Suprapubic skin (tissue), 4 donors: ENCODE results near the gene RBM17. TPM values are rescaled to one million over a fixed set of nuclear protein-coding genes. Genes with fewer than 3 reads are reported as not detected.

Source experiments
- DNase-seq, 2 donors: peaks; one replicate each; pipeline ENCODE4 v3.0.0-alpha.2; 2019; ENCODE audit warnings: low spot score in 2 of 2
- H3K27ac ChIP-seq: fragments of 200-600 bp; sonication (generic); one replicate; pipeline ENCODE4 v1.5.1; 2019
- H3K27me3 ChIP-seq: fragments of 200-600 bp; sonication (generic); one replicate; pipeline ENCODE4 v1.5.1; 2019
- H3K36me3 ChIP-seq: fragments of 200-600 bp; sonication (generic); one replicate; pipeline ENCODE4 v1.5.1; 2019
- H3K4me1 ChIP-seq: fragments of 200-600 bp; sonication (generic); one replicate; pipeline ENCODE4 v1.5.1; 2019
- H3K4me3 ChIP-seq: fragments of 200-600 bp; sonication (generic); one replicate; pipeline ENCODE4 v1.5.1; 2019; ENCODE audit warnings: mild to moderate bottlenecking
- H3K9me3 ChIP-seq: fragments of 200-600 bp; sonication (generic); one replicate; pipeline ENCODE4 v1.5.1; 2019
- CTCF ChIP-seq, 2 donors: fragments of 200-600 bp in 1 of 2; fragments of 450-650 bp in 1 of 2; sonication (generic) in 1 of 2; IDR thresholded peaks; one replicate each; pipeline ENCODE4 v1.5.1; 2016 to 2019; ENCODE audit warnings: antibody characterized with exemption in 2 of 2, mild to moderate bottlenecking in 1 of 2, moderate library complexity in 1 of 2
- EP300 ChIP-seq: sonication (generic); formaldehyde crosslinking; IDR thresholded peaks from one replicate; pipeline ENCODE4 v1.6.1; 2017; ENCODE audit warnings: antibody characterized with exemption
- POLR2A ChIP-seq, 2 donors: fragments of 450-650 bp; IDR thresholded peaks; one replicate each; pipeline ENCODE4 v1.6.1; 2017; ENCODE audit warnings: antibody characterized with exemption in 2 of 2, mild to moderate bottlenecking in 2 of 2, moderate library complexity in 2 of 2
- POLR2AphosphoS5 ChIP-seq, 3 donors: sonication (generic); formaldehyde crosslinking; IDR thresholded peaks; one replicate each; pipeline ENCODE4 v1.6.1; 2017; ENCODE audit warnings: antibody characterized with exemption in 3 of 3
- WGBS: methylation state at CpG from one replicate; pipeline ENCODE4 v1.1.5; 2018; 5-methylcytosine and 5-hydroxymethylcytosine counted together
- total RNA-seq, 4 donors: library from RNA; depleted of rRNA; stranded (reverse); fragments of >200 nt; gene quantifications; one replicate each; pipeline ENCODE4 v1.1.0, GENCODE V29; 2016

The RBM17 gene
- total RNA-seq, 4 donors from 2014 or later: 31.9 to 85.6 (median 42.9) TPM

DNA sequence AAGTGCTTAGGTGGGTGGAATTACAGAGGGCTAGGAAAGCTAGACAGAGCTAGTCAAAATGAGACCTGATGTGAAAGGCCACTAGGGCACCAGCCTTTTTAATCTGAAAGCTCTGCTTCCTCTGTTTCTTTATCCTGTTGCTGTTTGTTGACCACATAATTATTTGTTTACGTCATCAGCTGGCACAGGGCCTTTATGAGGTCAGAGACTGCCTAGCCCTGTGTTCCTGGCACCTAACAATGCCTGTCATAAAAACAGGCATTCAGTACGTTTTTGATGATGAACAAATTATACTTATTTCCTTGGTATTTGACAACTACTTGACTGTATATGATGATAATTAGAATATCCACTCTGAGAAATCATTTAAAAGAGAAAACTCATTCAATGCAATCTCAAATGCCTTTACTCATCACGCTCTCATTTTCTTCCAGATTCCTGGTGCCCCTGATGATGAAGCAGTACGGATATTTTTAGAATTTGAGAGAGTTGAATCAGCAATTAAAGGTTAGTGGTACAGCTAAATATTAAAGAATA is 26.0 kb downstream of the RBM17 start:
- Histone ChIP-seq H3K4me3 (no peak overlapping the region), H3K36me3 (peaks cover 65% of the 10 kb centered on the region), H3K4me1 (peaks cover 22% of the 10 kb centered on the region), H3K9me3 (no peaks in the 10 kb centered on the region), H3K27me3 (no peaks in the 10 kb centered on the region), H3K27ac (peak overlapping the region; percentile 35)
- TF ChIP-seq POLR2AphosphoS5 (IDR thresholded peaks at IDR 0.05) (no peak), POLR2A (IDR thresholded peaks at IDR 0.05) (no peak), EP300 (no peak), CTCF (IDR thresholded peaks at IDR 0.05) (no peak)
- DNase-seq: no peak
- 53% methylated on average over 4 of the region's 4 CpGs for WGBS

DNA sequence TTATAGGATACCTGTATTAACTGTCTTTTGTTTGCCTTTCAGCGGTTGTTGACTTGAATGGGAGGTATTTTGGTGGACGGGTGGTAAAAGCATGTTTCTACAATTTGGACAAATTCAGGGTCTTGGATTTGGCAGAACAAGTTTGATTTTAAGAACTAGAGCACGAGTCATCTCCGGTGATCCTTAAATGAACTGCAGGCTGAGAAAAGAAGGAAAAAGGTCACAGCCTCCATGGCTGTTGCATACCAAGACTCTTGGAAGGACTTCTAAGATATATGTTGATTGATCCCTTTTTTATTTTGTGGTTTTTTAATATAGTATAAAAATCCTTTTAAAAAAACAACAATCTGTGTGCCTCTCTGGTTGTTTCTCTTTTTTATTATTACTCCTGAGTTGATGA is 26.6 kb downstream of the RBM17 start:
- TF ChIP-seq EP300 (no peak), POLR2A (IDR thresholded peaks at IDR 0.05) (no peak), CTCF (IDR thresholded peaks at IDR 0.05) (no peak), POLR2AphosphoS5 (IDR thresholded peaks at IDR 0.05) (no peak)
- Histone ChIP-seq H3K4me3 (no peak overlapping the region), H3K27me3 (no peaks in the 10 kb centered on the region), H3K9me3 (no peaks in the 10 kb centered on the region), H3K36me3 (peaks cover 60% of the 10 kb centered on the region), H3K27ac (no peak overlapping the region), H3K4me1 (peaks cover 26% of the 10 kb centered on the region)
- DNase-seq: no peak
- 90% methylated on average over 4 of the region's 4 CpGs for WGBS

DNA sequence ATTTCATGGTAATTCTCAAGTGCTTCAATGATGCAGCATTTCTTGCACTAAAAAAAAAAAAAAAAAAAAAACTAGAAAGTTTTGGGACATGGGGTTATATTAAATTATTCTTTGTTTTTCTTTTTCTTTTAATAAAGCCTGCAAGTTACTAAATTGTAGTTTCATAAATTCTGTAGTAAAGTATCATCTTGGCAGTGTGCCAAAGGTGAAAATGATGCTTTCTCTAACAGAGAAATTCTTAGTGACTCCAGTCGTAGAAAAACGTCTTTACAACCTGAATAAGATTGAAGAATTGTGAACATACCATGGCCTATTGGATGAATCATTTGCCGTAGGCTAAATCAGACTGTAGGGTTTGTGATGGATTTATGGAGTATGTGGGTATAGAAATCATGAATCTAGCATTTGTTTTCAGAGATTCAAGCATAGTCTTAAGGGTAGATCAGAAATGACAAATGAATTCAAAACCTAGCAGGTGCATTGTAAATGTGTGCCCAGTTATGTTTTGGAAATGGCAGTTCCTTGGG is 27.1 kb downstream of the RBM17 start:
- WGBS: 79% methylated on average over 3 of the region's 3 CpGs
- no peak overlapping the region for H3K27ac ChIP-seq
- no peak for DNase-seq

DNA sequence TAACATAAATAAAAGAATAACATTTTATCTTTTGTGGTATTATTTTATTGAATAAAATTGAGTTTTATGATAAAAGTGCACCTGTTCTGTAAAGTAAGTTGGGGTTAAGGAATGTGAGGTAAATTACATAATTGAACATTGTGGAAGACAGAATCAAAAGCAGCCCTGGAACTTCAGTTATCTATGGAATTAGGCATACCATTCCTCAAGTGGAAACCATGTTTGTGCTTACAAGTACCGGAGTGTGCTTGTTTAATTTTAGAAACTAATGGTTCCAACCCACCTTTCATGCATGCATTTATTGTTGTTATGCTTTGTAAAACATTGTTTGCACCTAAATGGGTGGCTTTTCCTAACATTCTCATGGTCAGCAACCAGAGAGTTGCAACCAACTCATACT is 28.0 kb downstream of the RBM17 start:
- no peak for TF ChIP-seq POLR2A (IDR thresholded peaks at IDR 0.05)
- no peak for TF ChIP-seq CTCF (IDR thresholded peaks at IDR 0.05)
- Histone ChIP-seq H3K27me3 (no peaks in the 10 kb centered on the region), H3K4me3 (no peak overlapping the region), H3K36me3 (peaks cover 46% of the 10 kb centered on the region), H3K4me1 (peaks cover 34% of the 10 kb centered on the region), H3K9me3 (no peaks in the 10 kb centered on the region), H3K27ac (no peak overlapping the region)
- DNase-seq: no peak
- WGBS: 89% methylated on average over 1 of the region's 1 CpG

More for the DNA sequence above, 27.1 kb downstream of the RBM17 start:
- Histone ChIP-seq H3K4me3 (no peak overlapping the region), H3K27me3 (no peaks in the 10 kb centered on the region), H3K4me1 (peaks cover 31% of the 10 kb centered on the region), H3K36me3 (peaks cover 55% of the 10 kb centered on the region), H3K9me3 (no peaks in the 10 kb centered on the region)
- TF ChIP-seq EP300 (no peak), POLR2A (IDR thresholded peaks at IDR 0.05) (no peak), CTCF (IDR thresholded peaks at IDR 0.05) (no peak), POLR2AphosphoS5 (IDR thresholded peaks at IDR 0.05) (no peak)

DNA sequence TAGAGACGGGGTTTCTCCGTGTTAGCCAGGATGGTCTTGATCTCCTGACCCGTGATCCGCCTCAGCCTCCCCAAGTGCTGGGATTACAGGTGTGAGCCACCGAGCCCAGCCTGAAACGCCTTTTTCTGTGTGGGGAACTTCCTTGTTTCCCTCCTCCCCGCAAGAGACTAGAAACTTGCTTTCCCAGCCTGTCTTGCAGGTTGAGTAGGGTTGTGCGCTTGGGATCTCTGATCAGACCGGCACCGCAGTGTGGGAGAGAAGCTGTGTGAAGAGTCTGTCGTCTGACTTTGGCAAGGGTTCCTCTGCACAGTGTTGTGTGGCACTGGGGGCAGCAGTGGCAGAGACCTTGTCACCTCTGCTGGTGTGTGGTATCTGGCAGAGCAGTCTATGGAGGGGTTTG is 28.9 kb downstream of the RBM17 start:
- no peaks in the 10 kb centered on the region for H3K9me3 ChIP-seq
- no peak for TF ChIP-seq POLR2AphosphoS5 (IDR thresholded peaks at IDR 0.05)
- no peak for TF ChIP-seq CTCF (IDR thresholded peaks at IDR 0.05)
- no peak for TF ChIP-seq EP300
- TF ChIP-seq POLR2A (IDR thresholded peaks at IDR 0.05): no peak
- no peak overlapping the region for H3K27ac ChIP-seq
- 91% methylated on average over 11 of the region's 11 CpGs for WGBS
- no peak overlapping the region for H3K4me3 ChIP-seq
- no peaks in the 10 kb centered on the region for H3K27me3 ChIP-seq
- DNase-seq: no peak
- H3K36me3 ChIP-seq: peaks cover 37% of the 10 kb centered on the region
- peaks cover 34% of the 10 kb centered on the region for H3K4me1 ChIP-seq
